Kidney (tissue), 14 donors: ENCODE measurements around the gene WDR48. TPM values are rescaled to one million over a fixed set of nuclear protein-coding genes. Genes with fewer than 3 reads are reported as not detected.

Experiments used
- DNase-seq, 5 donors: peaks; one replicate each; pipeline ENCODE4 v3.0.0-alpha.2; 2013 to 2020
- FAIRE-seq: peaks from 2 replicates; lab custom pipeline; 2012; peaks lifted over from hg19 to GRCh38; lab: Jason Lieb, UNC
- H3K27ac ChIP-seq, 2 donors: one replicate each; pipeline ENCODE4 v1.7.0; 2013; ENCODE audit warnings: low read depth in 2 of 2, low read length in 2 of 2, inconsistent platforms in 1 of 2
- H3K27me3 ChIP-seq: one replicate; pipeline ENCODE4 v1.7.1; 2013; ENCODE audit warnings: low read length, inconsistent platforms; ENCODE audit not compliant: control insufficient read depth, insufficient read depth
- H3K36me3 ChIP-seq, 3 donors: one replicate each; pipeline versions ENCODE4 v1.7.0 to v1.7.1; 2013; ENCODE audit warnings: low read length in 3 of 3, control low read depth in 1 of 3, inconsistent platforms in 1 of 3; ENCODE audit not compliant: insufficient read depth in 3 of 3, control insufficient read depth in 2 of 3
- H3K4me1 ChIP-seq, 3 donors: one replicate each; pipeline versions ENCODE4 v1.7.0 to v1.7.1; 2013; ENCODE audit warnings: low read length in 3 of 3, inconsistent platforms in 1 of 3, low read depth in 1 of 3; ENCODE audit not compliant: control insufficient read depth in 2 of 3, insufficient read depth in 2 of 3
- H3K4me3 ChIP-seq, 3 donors: one replicate each; pipeline versions ENCODE4 v1.7.0 to v1.8.1; 2013; ENCODE audit warnings: low read length in 3 of 3, control low read depth in 1 of 3, inconsistent platforms in 1 of 3
- H3K9ac ChIP-seq, 3 donors: one replicate each; pipeline versions ENCODE4 v1.7.0 to v1.7.1; 2013; ENCODE audit warnings: low read length in 3 of 3, control low read depth in 1 of 3, inconsistent platforms in 1 of 3
- H3K9me3 ChIP-seq, 3 donors: one replicate each; pipeline versions ENCODE4 v1.7.0 to v1.7.1; 2013; ENCODE audit warnings: low read length in 3 of 3, control low read depth in 1 of 3, inconsistent platforms in 1 of 3; ENCODE audit not compliant: control insufficient read depth in 2 of 3, insufficient read depth in 1 of 3
- intact Hi-C: fragments of 100-400 bp; cut with DNase I; formaldehyde crosslinking; loops from one replicate; pipeline ENCODE4 v1.11.1; 2022
- polyA plus RNA-seq: library from polyadenylated mRNA; stranded (reverse); fragments of 350-450 nt; fragmentation: Illumina TruSeq; extraction: RNeasy Lipid Tissue Mini Kit (QIAGEN cat#74804); gene quantifications from one replicate; pipeline ENCODE4 v1.2.3, GENCODE V29; 2014; ENCODE audit warnings: low read depth, low replicate concordance; ENCODE audit not compliant: insufficient read depth
- total RNA-seq: library from RNA; stranded (reverse); fragmentation: NEBNext Ultra II Directional; extraction: Animal tissue kit (Norgen Biotek cat#: 25700); gene quantifications from one replicate; pipeline ENCODE4 v1.2.1, GENCODE V29; 2021
- TF ChIP-seq, protein P1 (sequence below): IDR thresholded peaks from 3 replicates; pipeline ENCODE4 v1.5.1; 2012; ENCODE audit warnings: mild to moderate bottlenecking, moderate library complexity, borderline replicate concordance; ENCODE audit not compliant: insufficient read depth; ENCODE audit errors: extremely low read depth
- donor health status: control.
- donor health status: control.
- donor health status: control.
- donor health status: control.
- donor health status: control.
- donor health status: DM: yes; HTN: yes; CAD: no.
- donor health status: Normal renal cell carcinoma (clear cell type).

The WDR48 gene
- total and polyA plus RNA-seq, 2 donors from 2014 or later: 21.0 to 48.3 TPM

DNA sequence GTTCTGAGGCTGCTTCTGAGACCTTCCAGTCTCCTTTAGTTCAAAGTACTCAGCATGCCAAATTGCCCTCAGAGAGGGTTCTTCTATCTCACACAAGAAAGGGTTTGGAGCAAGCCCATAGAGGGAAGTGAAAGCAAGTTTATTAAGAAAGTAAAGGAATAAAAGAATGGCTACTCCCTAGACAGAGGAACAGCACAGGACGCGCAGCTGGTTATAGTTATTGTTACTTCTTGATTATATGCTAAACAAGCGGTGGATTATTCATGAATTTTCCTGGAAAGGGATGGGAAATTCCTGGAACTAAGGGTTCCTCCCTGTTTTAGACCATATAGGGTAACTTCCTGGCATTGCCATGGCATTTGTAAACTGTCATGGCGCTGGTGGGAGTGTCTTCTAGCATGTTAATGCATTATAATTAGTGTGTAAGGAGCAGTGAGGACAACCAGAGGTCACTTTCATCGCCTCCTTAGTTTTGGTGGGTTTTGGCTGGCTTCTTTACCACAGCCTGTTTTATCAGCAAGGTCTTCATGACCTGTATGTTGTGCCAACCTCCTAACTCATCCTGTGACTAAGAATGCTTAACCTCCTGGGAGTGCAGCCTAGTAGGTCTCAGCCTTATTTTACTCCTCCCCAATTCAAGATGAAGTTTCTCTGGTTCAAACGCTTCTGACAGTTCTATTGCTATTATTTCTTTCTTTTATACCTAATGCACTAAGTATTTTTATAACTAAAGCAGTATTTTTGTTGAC is 26.4 kb upstream of the WDR48 start:
- intact Hi-C loops: no loop called here
- Histone ChIP-seq H3K27ac (no peak overlapping the region), H3K9me3 (no peaks in the 10 kb centered on the region), H3K4me1 (no peaks in the 10 kb centered on the region), H3K9ac (no peak overlapping the region), H3K27me3 (no peaks in the 10 kb centered on the region), H3K4me3 (no peak overlapping the region), H3K36me3 (no peaks in the 10 kb centered on the region)
- TF ChIP-seq, protein P1, sequence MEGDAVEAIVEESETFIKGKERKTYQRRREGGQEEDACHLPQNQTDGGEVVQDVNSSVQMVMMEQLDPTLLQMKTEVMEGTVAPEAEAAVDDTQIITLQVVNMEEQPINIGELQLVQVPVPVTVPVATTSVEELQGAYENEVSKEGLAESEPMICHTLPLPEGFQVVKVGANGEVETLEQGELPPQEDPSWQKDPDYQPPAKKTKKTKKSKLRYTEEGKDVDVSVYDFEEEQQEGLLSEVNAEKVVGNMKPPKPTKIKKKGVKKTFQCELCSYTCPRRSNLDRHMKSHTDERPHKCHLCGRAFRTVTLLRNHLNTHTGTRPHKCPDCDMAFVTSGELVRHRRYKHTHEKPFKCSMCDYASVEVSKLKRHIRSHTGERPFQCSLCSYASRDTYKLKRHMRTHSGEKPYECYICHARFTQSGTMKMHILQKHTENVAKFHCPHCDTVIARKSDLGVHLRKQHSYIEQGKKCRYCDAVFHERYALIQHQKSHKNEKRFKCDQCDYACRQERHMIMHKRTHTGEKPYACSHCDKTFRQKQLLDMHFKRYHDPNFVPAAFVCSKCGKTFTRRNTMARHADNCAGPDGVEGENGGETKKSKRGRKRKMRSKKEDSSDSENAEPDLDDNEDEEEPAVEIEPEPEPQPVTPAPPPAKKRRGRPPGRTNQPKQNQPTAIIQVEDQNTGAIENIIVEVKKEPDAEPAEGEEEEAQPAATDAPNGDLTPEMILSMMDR: no peak
- FAIRE-seq: no peak
- no peak for DNase-seq

DNA sequence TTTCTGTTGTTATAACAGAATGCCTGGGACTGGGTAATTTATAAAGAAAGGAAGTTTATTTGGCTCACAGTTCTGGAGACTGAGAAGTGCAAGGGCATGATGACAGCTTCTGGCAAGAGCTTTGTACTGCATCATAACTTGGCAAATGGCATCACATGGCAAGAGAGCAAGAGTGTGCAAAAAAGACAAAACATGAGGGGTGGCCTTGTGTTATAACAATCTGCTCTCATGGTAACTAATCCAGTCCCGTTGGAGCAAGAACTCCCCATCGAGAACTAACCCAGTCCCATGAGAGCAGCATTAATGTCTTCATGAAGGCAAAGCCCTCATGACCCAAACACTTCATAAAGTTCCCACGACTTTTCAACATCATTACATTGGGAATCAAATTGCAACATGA is 23.3 kb upstream of the WDR48 start:
- no peak overlapping the region for H3K4me3 ChIP-seq
- FAIRE-seq (no peak), DNase-seq (no peak)
- H3K4me1 ChIP-seq: no peaks in the 10 kb centered on the region
- TF ChIP-seq, protein P1: no peak
- intact Hi-C loops: no loop called here
- no peak overlapping the region for H3K27ac ChIP-seq
- H3K9me3 ChIP-seq: no peaks in the 10 kb centered on the region
- H3K36me3 ChIP-seq: no peaks in the 10 kb centered on the region
- H3K9ac ChIP-seq: no peak overlapping the region
- no peaks in the 10 kb centered on the region for H3K27me3 ChIP-seq

DNA sequence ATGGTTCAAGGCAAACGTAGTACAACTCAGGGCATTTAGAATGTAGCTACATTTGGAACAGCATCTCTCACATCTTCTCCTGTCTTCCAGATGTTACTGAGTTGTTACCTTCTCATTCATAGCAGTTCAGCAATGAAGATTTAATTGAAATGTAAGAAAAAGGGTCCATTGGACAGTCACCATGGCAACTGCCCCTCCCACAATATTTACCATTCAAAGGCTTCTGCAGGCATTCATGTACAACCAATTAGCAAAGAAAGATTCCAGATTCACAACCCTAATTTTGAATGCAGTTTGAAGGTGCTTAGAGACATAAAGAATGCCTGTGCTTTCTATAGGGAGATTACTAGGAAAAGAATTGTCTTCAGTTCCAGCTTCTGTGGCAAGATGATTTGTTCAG is 22.3 kb upstream of the WDR48 start:
- no peaks in the 10 kb centered on the region for H3K36me3 ChIP-seq
- no peak overlapping the region for H3K4me3 ChIP-seq
- FAIRE-seq (no peak), DNase-seq (no peak)
- intact Hi-C loops: no loop called here
- TF ChIP-seq, protein P1: no peak
- H3K9ac ChIP-seq: no peak overlapping the region
- H3K4me1 ChIP-seq: no peaks in the 10 kb centered on the region
- no peak overlapping the region for H3K27ac ChIP-seq
- H3K9me3 ChIP-seq: no peaks in the 10 kb centered on the region
- H3K27me3 ChIP-seq: no peaks in the 10 kb centered on the region
